HG02678 (cell line): ENCODE measurements around the gene TSPAN5.
"Not testable (repeated sequence)": the region's sequence is repeated elsewhere in the genome, so short reads cannot be mapped to it uniquely, and the experiment has no call there.

Experiments used
- ATAC-seq: cut with Tn5 transposase; IDR thresholded peaks from one replicate; pipeline ENCODE4 v1.9.1; 2021; ENCODE audit warnings: mild to moderate bottlenecking, moderate library complexity; ENCODE audit not compliant: unreplicated experiment

The TSPAN5 gene

DNA sequence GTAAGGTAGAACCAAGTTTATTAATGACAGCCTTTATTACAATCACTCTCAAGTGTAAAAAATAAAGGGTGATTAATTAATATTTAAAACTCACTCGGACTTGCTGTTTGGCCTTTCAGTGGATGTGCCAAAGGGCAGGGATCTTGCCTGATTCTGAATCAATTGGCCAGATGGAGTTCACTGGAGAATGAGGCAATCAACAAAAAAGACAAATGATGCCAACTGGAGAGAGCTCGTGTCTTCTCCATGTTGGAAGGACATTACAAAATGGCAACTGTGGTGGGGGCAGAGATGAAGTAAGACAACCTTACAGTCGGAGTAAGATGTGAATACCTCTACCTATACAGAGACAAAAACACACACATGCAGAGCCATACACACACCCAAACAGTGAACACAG lies 188.0 kb downstream of the TSPAN5 start:
- ATAC-seq, result no peak

- no peak for ATAC-seq
Measured at GRCh38 chr4:98469771-98470170, 188.6 kb downstream of the TSPAN5 start.

- no peak for ATAC-seq
Measured at GRCh38 chr4:98468709-98469108, 189.7 kb downstream of the TSPAN5 start.

- peak; percentile 96 for ATAC-seq
Measured at GRCh38 chr4:98467627-98468072, 190.8 kb downstream of the TSPAN5 start.

- no peak for ATAC-seq
Measured at GRCh38 chr4:98466868-98467599, 191.4 kb downstream of the TSPAN5 start.

DNA sequence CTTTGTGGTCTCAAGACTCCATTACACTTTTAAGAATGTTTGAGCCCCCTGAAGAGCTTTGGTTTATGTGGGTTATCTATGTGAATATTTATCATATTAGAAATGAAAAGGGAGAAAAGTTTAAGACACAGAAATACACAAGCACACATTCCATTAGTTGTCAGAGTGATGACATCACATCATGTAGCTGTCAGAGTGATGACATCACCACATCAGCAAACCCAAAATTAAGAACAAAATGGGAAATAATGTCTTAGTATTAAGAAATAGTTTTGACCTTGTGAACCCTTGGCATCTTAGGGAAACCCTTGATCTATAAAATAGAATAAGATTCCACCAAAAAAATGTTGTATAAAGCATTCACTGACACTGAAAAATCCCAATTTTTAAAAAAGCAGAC lies 195.9 kb downstream of the TSPAN5 start:
- ATAC-seq, result no peak

DNA sequence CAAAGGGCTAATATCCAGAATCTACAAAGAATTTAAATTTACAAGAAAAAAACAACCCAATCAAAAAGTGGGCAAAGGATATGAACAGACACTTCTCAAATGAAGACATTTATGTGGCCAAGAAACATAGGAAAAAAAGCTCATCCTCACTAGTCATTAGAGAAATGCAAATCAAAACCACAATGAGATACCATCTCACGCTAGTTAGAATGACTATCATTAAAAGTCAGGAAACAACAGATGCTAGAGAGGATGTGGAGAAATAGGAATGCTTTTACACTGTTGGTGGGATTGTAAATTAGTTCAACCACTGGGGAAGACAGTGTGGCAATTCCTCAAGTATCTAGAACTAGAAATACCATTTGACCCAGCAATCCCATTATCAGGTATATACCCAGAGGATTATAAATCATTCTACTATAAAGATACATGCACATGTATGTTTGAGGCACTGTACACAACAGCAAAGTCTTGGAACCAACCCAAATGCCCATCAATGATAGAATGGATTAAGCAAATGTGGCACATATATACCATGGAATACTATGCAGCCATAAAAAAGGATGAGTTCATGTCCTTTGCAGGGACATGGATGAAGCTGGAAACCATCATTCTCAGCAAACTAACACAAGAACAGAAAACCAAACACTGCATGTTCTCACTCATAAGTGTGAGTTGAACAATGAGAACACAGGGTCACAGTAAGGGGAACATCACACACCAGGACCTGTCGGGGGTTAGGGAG lies 197.1 kb downstream of the TSPAN5 start:
- not testable (repeated sequence) for ATAC-seq

DNA sequence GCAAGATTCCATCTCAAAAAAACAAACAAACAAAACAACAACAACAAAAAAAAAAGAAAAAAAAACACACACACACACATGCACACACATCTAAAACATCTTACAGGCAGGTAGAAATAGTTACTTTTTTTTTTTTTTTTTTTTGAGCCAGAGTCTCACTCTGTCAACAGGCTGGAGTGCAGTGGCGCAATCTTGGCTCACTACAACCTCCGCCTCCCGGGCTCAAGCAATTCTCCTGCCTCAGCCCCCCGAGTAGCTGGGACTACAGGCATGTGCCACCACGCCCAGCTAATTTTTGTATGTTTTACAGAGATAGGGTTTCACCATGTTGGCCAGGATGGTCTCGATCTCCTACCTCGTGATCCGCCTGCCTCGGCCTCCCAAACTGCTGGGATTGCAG lies 201.0 kb downstream of the TSPAN5 start:
- not testable (repeated sequence) for ATAC-seq

DNA sequence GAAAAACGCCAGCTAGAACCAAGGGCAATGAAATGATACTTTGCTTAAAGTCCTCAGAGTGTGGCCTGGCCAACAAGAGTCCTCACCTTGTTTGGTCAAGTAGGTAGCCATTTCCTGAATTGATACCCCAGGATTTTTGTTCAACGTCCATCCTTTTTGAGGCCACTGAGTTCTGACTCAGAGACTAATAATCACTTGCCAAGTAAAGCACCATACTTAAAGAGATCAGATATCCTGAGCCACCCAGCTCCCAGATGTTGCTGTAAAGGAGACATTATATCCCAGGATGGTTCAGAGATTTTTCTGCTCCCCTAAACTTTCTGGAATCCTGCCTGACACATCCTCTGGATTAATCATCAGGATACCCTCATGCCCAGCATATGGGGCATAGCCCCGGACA lies 206.3 kb downstream of the TSPAN5 start:
- no peak for ATAC-seq

DNA sequence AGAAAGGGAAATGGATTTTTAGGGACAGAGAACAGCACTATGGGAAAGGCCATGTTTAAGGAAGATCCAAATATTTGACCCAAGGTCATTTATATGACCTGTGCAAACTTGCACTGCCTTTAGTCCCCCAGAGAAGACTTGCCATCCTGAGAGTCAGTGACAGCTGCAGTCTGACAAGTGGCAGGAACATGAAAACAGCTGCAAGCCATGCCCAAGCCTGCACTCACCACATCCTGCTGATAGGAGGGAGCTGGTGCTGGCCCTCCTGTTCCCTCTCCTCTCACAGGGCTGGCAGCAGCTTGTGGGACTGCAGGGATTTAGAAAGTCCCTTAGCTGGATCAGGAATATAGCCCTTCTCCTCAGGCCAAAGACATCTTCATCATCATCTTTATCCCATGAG lies 209.5 kb downstream of the TSPAN5 start:
- peak; percentile 35 for ATAC-seq

DNA sequence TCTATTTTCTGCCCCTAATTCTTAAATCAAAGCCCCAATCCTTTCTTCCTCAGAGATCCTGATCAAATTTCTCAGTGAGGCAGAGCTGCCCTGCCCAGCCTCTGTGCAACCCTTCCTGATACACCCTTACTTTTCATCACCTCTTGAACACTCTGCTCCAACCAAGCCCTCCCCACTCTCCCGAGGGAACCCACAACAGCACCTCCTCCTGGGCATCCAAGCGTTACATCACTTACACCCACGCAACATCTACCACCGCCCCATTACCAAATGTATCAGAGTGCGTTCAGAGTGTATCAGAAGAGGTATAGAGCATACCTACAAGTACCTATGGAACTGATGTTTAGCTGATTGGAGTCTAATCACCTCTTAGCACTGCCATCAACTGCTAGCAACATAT lies 210.8 kb downstream of the TSPAN5 start:
- ATAC-seq, result no peak

GRCh38 chr4:98446499-98447375 lies 211.7 kb downstream of the TSPAN5 start:
- ATAC-seq, result peak; percentile 70

- ATAC-seq, result no peak
Measured at GRCh38 chr4:98444371-98444770, 214.0 kb downstream of the TSPAN5 start.

DNA sequence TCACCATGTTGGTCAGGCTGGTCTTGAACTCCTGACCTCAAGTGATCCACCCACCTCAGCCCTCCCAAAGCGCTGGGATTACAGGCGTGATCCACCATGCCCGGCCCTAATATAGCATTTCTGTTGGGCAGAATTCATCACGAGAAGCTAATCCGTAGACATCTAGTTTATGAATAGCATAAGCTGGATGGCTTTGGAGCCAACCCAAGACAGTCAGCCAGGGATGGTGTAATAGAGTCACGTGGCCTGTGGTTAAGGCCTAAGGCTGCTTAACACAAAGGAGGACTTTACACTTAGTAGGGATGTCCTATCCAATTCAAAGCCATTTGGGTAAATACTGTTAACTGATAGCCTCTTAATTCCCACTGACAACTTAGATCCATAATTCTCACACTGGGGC lies 223.6 kb downstream of the TSPAN5 start:
- ATAC-seq, result no peak

DNA sequence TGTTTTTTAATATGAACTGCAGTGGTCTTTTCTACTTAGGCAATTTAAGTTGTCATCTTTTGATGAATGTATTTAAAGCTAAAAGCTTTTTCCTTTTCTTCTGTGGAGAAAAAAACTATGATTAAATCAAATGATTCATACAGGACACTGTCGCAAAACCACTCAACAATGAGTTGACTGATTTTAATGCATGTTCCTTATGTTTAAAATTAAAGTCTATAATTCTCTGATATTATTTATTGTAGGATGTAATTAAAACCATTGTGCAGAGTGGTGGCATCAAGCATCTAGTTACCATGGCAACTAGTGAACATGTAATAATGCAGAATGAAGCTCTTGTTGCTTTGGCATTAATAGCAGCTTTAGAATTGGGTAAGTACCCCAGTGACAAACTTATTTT lies 224.7 kb downstream of the TSPAN5 start:
- ATAC-seq, result no peak

- ATAC-seq, result no peak
Measured at GRCh38 chr4:98430708-98431403, 227.6 kb downstream of the TSPAN5 start.

DNA sequence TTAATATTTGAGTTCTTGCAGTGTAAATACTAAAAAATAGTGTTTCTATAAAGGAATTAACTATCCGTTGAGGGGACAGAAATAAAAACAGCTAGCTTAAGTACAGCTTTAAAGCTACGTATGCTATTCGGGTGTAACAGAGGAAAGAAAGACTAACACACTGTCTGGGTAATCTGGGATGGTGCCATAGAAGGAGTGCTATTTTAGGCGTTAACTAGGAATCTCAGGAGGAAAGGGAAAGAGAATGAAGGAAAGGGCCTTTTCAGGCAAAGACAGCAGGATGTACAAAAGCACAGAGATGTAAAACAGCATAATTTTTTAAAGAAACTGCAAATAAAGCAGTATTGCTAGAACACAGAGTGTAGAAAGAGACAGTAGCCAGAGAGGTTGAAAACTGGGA lies 235.4 kb downstream of the TSPAN5 start:
- ATAC-seq, result no peak

- ATAC-seq, result no peak
Measured at GRCh38 chr4:98421111-98421510, 237.3 kb downstream of the TSPAN5 start.
